ENCODE measurements around the gene CLEC5A. TPM values are rescaled to one million over a fixed set of nuclear protein-coding genes. Genes with fewer than 3 reads are reported as not detected.
"Not testable (repeated sequence)": the region's sequence is repeated elsewhere in the genome, so short reads cannot be mapped to it uniquely, and the experiment has no call there.

The CLEC5A gene
- total and polyA plus RNA-seq, 2 of the 8 experiments (the other 6 are each of a cell fraction or from before 2014, with no cell fraction given): not detected

DNA sequence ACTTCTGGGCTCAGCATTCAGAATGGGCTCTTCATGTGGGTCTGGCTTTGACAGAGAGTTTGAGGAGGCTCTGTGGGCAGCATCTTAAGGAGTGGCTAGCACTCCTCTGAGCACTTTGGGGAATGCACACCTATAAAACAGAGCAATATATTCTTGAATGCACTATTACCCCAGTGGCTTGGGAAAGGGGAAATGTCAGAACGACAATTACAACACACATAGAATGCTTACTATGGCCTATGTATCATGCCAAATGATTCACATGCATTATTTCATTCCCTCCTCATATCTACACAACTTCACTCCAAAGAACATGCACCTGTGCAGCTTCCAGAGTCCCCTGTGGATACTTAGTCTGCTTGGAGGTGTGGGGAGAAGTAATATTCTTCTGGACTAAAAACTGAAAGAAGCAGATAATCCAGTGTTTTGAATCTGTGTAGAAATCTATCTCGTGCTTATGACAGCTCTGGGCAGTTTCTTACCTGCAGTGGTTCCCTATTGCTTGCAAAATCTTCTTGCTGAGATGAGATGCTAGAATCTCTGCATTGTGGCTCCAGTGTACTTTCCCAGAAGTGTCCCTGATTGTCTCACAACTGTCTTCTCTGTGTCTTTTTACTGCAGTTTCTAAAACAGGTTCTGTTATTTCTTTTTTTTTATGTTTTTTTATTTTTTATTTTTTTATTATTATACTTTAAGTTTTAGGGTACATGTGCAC lies 43.4 kb upstream of the CLEC5A start (continued):
- TF ChIP-seq, protein P1, sequence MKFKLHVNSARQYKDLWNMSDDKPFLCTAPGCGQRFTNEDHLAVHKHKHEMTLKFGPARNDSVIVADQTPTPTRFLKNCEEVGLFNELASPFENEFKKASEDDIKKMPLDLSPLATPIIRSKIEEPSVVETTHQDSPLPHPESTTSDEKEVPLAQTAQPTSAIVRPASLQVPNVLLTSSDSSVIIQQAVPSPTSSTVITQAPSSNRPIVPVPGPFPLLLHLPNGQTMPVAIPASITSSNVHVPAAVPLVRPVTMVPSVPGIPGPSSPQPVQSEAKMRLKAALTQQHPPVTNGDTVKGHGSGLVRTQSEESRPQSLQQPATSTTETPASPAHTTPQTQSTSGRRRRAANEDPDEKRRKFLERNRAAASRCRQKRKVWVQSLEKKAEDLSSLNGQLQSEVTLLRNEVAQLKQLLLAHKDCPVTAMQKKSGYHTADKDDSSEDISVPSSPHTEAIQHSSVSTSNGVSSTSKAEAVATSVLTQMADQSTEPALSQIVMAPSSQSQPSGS (IDR thresholded peaks at IDR 0.05; ENCODE audit: low read length): no peak
- TF ChIP-seq SIX5 (IDR thresholded peaks at IDR 0.05; ENCODE audit: low read depth, low read length): no peak
- TF ChIP-seq, protein P2, sequence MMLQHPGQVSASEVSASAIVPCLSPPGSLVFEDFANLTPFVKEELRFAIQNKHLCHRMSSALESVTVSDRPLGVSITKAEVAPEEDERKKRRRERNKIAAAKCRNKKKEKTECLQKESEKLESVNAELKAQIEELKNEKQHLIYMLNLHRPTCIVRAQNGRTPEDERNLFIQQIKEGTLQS (IDR thresholded peaks at IDR 0.05; ENCODE audit: insufficient read depth, low read depth, low read length): no peak
- no peak for TF ChIP-seq PHF8 (conservative IDR thresholded peaks at IDR 0.05; ENCODE audit: low read depth, low read length)
- TF ChIP-seq EZH2 (IDR thresholded peaks at IDR 0.05; ENCODE audit: low read depth, low read length, severe bottlenecking): no peak
- no peak for TF ChIP-seq BRCA1 (IDR thresholded peaks at IDR 0.05; ENCODE audit: low read depth, low read length)
- TF ChIP-seq HDAC6 (IDR thresholded peaks at IDR 0.05; ENCODE audit: low read depth, low read length): no peak
- TF ChIP-seq KDM5A (IDR thresholded peaks at IDR 0.05; ENCODE audit: low read length): no peak
- no peak for TF ChIP-seq TCF12 (IDR thresholded peaks at IDR 0.05; ENCODE audit: low read depth, low read length)

DNA sequence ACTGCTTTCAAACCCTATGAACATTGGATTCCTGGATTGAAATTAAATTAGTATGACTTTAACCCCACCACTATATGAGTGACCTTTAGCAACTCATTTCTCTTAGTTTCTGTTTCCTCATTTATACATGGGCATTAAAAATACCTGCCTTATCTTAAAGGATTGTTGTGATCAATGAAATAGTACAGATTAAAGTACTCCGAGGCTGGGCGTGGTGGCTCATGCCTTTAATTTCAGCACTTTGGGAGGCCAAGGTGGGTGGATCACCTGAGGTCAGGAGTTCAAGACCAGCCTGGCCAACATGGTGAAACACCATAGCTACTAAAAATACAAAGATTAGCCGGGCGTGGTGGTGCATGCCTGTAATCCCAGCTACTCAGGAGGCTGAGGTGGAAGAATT lies 41.0 kb upstream of the CLEC5A start:
- H3K4me2 ChIP-seq (ENCODE audit: insufficient read depth in 1 of 2, low read depth in 2 of 2, low read length in 2 of 2); H3K56ac ChIP-seq (replicated peaks; ENCODE audit: insufficient read length, low read depth, low read length); DNase-seq (ENCODE audit: low read depth in 1 of 2, low spot score in 2 of 2); POLR2A ChIA-PET (ENCODE audit: partially characterized antibody); H3K27ac ChIP-seq (ENCODE audit: low read depth, low read length); H3K4me1 ChIP-seq (replicated peaks in 1 of 4; ENCODE audit: control insufficient read depth in 3 of 4, insufficient read depth in 4 of 4, low read length in 3 of 4); H3K4me3 ChIP-seq (ENCODE audit: extremely low read depth in 1 of 4, insufficient read depth in 2 of 4, low read depth in 3 of 4, low read length in 4 of 4); H2BK12ac ChIP-seq (ENCODE audit: low read depth, low read length); H3K9me3 ChIP-seq (ENCODE audit: insufficient read depth in 2 of 2, low read depth in 1 of 2, low read length in 1 of 2); H4K8ac ChIP-seq (ENCODE audit: extremely low read depth, insufficient read depth, low read length); H2AK5ac ChIP-seq (ENCODE audit: low read depth, low read length); H3K79me1 ChIP-seq (ENCODE audit: low read depth, low read length); H3K36me3 ChIP-seq (ENCODE audit: control insufficient read depth in 2 of 4, insufficient read depth in 4 of 4, low read length in 3 of 4); H3K18ac ChIP-seq (ENCODE audit: extremely low read depth, low read length); H3K23ac ChIP-seq (ENCODE audit: insufficient read length); H3K4ac ChIP-seq (replicated peaks; ENCODE audit: insufficient read length, low read depth, low read length); H3K27me3 ChIP-seq (replicated peaks in 1 of 4; ENCODE audit: control insufficient read depth in 3 of 4, extremely low read depth in 1 of 4, insufficient read depth in 3 of 4, low read length in 3 of 4); H3K9ac ChIP-seq (replicated peaks in 1 of 4; ENCODE audit: extremely low read depth in 1 of 4, low read depth in 3 of 4, low read length in 3 of 4); H3K79me2 ChIP-seq (ENCODE audit: control insufficient read depth in 1 of 2, insufficient read depth in 2 of 2, low read length in 2 of 2); H4K20me1 ChIP-seq (replicated peaks in 1 of 2; ENCODE audit: control insufficient read depth in 1 of 2, insufficient read depth in 2 of 2, low read length in 2 of 2); H2BK120ac ChIP-seq (replicated peaks; ENCODE audit: low read depth, low read length); H4K91ac ChIP-seq (replicated peaks; ENCODE audit: insufficient read length, low read length); H2AFZ ChIP-seq (ENCODE audit: low read length); FAIRE-seq; H3K23me2 ChIP-seq (ENCODE audit: low read depth, low read length); H4K5ac ChIP-seq (ENCODE audit: insufficient read length, low read depth, low read length); H2BK20ac ChIP-seq (ENCODE audit: low read length); H2BK5ac ChIP-seq (ENCODE audit: low read depth, low read length); H3K14ac ChIP-seq (ENCODE audit: insufficient read length); H2BK15ac ChIP-seq (ENCODE audit: low read length): not testable (repeated sequence)
- 94% methylated on average over 4 of the region's 4 CpGs; no CpG with 5 or more reads in 1 of the 2 experiments for WGBS, 2 experiments (ENCODE audit: extremely low coverage in 1 of 2, insufficient coverage in 1 of 2, insufficient read length in 1 of 2, insufficient replicate concordance in 2 of 2, low coverage in 1 of 2, low lambda C conversion rate in 2 of 2, missing lambda C conversion rate in 1 of 2)
- CTCF ChIA-PET (ENCODE audit: partially characterized antibody): interaction anchor here (1.5 kb wide), 1 partner anchor 11 kb away, joined by 6 read pairs; no protein-coding TSS in a partner anchor
